ENCODE results near the gene RPL36A.
A peak's percentile ranks its signal among the peaks of the same experiment; 100 is the strongest.

DNA sequence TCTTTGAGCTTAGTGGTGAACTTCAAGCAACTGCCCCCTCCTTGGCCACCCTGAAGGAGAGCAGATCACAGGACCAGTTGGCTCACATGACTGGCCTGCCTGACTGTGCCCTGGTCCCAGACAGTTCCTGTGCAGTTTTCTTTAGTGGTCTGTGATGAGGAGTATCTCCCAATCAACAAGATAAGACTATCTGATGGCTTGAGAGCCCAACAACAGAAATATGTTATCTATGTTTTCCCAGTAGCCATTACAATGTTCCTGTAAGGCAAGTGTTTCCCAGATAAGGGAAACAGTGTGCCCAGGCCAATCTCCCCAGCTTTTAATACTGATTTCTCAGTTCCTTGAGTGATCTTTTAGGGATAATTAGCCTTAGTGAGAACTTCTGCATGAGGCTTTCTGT lies 28.1 kb upstream of the RPL36A start:
- TF ChIP-seq GATA2 (IDR thresholded peaks at IDR 0.05; ENCODE audit: low read depth, low read length): peak; percentile 24; the same call in 1 of the 2 replicates
- no peak for TF ChIP-seq GATA3 (IDR thresholded peaks at IDR 0.05; ENCODE audit: low read depth, low read length)
